ENCODE results near the gene SLC15A4.
"Not testable (repeated sequence)": the region's sequence is repeated elsewhere in the genome, so short reads cannot be mapped to it uniquely, and the experiment has no call there.

The SLC15A4 gene

DNA sequence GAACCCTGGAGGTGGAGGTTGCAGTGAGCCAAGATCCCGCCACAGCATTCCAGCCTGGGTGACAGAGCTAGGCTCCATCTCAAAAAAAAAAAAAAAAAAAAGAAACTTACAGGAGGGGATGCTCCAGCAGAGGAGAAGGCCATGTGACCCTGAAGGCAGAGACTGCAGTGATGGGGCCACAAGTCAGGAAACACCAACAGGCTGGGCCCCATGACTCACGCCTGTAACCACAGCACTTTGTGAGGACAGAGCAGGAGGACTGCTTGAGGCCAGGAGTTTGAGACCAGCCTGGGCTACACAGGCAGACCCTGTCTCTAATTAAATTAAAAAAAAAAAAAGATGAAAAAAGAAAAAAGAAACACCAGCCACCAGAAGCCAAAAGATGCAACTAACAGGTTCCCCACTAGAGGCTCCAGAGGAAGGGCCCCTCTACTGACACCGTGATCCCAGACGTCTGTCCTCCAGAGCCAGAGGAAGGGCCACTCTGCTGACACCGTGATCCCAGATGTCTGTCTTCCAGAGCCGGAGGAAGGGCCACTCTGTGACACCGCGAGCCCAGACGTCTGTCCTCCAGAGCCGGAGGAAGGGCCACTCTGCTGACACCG is 20.4 kb upstream of the SLC15A4 start:
- no peak for DNase-seq (ENCODE audit: low read depth)

DNA sequence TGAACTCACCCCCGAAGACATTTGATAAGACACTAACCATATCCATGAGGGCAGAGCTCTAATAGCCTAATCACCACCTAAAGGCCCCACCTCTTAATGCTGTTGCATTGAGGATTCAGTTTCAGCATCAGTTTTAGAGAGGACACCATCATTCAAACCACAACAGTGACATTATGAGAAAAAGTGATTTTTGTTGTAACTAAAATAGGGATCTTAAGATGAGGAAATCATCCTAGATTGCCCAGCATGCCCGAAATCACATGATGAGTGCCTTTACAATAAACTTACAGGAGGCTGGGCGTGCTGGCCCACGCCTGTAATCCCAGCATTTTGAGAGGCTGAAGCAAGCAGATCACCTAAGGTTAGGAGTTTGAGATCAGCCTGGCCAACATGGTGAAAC is 19.8 kb upstream of the SLC15A4 start:
- no peak for DNase-seq (ENCODE audit: low read depth)

DNA sequence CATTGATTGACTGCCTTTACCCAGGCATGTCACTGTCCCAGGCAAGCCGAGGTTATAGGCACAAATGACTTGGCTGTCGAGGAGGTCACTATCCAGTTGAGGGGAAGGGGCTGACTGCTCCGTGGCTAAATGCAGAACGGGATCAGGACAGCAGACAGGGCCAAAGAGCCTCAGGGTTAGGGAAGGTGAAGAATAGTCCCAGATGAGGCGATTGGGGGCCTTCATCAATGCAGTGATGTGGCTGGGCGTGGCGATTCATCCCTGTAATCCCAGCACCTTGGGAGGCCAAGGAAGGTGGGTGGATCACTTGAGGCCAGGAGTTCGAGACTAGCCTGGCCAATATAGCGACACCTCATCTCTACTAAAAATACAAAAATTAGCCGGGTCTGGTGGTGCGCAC is 18.8 kb upstream of the SLC15A4 start:
- DNase-seq (ENCODE audit: low read depth), result no peak

DNA sequence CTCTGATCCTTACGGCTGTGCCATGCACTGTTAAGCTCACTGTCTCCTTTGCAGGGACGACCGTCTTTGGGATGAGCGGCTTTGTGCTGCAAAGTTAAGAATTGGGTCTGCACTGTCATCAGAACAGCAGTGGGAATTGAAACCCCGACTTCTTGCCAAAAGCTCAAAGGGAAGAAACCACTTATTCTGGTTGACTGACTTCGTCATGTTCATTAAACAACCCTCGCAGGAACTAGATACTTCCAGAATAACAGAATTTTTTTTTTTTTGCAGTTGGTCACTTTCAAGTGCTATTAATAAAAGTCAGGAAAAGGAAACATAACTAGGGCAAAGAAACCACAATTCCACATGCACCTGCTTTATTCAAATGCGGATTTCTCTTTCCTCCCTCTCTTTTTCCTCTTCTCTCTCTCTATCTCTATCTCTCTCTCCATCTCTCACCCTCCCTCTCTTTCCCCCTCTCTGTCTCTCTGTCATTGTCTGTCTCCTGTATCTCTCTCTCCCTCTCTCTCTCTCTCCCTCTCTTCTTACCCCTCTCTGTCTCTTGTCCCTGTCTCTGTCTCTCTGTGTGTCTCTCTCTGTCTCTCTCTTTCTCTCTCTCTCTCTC is 17.2 kb upstream of the SLC15A4 start:
- DNase-seq (ENCODE audit: low read depth), result no peak

DNA sequence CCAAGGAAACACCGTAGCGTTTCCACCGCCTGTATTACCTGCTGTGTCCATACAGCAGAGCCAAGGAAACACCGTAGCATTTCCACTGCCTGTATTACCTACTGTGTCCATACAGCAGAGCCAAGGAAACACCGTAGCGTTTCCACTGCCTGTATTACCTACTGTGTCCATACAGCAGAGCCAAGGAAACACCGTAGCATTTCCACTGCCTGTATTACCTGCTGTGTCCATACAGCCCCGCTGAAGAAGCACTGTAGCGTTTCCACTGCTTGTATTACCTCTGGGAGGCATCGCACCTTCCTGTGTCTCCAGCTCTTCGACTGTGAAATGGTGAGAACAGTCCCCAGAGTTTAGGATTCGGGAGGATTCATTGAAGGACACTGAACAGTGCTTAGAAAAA is 16.1 kb upstream of the SLC15A4 start:
- DNase-seq (ENCODE audit: low read depth), result not testable (repeated sequence)

DNA sequence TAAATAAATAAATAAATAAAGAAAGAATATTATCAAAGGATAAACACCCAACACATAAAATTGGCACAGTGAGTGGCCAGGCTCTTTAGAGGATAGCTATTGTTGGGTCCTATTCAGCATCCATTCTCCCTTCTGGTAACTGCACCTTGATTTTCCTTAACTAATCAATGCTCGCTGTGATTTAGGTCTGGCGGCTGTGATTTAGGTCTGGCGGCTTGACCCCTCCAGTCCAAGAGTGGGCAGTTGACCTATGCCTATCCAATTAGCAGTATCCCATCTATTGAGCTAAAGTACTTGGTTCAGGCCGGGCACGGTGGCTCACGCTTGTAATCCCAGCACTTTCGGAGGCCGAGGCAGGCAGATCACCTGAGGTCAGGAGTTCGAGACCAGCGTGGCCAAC is 9.7 kb upstream of the SLC15A4 start:
- DNase-seq (ENCODE audit: low read depth), result no peak

DNA sequence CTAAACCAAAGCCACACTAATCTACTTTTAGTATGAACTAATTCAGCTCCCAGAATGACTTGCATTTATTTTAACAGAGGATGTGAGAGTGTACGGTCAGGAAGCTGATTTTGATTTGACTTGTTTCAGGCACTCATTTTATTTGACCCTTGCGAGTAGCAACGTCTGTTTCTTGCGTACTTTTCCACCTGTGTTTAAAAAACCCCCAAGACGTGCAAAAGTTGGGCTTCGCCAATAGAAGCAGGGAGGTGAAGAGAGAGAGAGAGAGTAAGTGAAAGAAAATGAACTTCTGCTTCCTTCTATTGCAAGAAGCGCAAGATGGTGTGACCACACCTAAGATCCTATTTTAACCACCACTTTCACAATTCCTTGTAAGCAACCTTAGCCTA is 6.7 kb upstream of the SLC15A4 start:
- DNase-seq (ENCODE audit: low read depth), result no peak

DNA sequence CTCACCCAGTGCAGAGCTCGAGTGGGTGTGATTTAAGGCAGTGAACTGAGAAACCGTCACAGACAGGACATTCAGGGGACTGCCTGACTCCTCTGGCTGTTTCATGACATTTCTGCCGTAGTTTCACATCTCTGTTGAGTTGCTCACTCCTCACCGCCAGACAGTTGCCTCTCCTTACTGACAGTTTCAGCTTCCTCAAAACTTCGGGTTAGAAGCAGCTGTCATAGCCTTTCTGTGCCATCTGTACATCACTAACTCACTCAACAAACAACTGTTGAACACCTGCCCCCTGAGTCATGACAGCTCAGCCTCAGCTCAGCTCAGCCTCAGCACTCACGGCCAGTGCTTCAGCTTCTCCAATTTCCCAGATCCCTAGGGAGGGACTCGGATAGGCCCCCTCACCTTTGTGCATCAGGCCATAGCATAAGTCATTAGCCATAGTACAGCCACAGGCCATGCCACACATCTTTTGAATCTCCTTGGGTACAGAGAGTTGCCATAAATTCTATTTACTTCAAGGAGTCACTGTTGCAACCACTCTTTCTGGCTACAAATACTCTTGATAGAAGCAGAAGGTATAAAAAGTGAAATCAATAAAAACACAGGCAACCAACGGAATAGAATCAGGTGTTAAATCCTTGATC is 6.2 kb upstream of the SLC15A4 start:
- DNase-seq (ENCODE audit: low read depth), result no peak

DNA sequence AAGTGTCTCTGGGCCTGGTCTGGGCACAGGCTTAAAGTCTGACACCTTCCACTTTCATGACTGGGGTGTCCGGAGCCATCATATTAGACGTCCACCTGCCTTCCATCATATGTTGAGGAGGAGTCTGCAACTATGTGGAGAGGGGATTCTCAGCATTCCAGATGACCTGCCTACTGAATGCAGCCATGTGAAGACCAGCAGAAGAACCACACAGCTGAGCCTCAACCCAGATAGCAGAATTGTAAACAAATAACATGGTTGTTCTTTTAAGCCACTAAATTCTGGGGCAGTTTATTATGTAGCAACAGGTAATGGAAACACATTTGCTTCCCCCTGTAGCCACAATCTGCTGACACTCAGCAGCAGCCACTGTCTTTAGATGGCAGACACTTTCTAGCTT is 4.0 kb upstream of the SLC15A4 start:
- no peak for DNase-seq (ENCODE audit: low read depth)

DNA sequence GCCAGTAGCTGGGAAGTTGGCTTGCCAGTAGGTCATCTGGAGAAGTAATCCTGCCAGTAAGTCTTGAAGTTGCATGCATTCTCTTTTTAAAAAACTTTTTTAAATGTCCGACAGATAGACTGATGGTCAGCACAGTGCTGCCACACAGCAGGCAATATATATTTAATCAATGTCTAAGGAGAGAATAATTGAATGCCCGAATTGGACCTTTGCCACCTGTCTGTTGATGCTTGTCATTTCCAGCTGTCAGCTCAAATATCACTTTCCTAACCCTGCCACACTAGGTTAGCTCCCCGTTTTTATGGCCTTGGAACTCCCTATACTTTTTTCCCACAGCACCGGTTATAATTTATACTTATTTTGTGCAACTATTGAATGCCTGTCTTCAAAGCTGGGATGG is 2.1 kb upstream of the SLC15A4 start:
- DNase-seq (ENCODE audit: low read depth), result no peak

DNA sequence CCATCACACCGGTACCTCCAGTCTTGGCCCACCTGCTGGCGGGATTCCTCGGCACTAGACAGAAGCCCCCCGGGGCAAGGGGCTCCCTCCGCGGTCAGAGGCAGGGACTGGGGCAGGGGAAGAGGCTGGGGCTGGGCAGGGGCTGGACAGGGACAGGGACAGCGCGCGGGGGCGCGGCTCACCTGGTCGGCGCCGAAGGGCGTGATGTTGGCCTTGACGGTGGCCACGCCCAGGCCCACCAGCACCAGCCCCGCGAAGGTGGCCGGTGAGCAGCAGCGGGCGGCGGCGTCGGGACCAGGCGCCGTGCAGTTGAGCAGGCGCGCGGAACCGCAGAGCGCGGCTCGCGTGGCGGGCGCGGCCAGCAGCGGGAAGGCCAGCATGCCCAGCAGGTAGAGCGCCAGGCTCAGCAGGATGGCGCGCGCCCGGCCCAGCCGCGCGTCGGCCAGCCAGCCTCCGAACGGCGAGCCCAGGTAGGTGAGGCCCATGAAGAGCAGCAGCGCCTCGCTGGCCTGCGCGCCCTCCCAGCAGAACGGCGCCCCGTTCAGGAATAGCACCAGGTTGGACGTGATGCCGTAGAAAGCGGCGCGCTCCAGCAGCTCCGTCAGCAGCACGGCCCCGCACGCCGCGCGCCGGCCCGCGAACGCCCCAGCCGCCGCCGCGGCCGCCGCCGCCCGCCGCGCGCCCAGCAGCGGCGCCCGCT is 392 bp downstream of the SLC15A4 start:
- DNase-seq (ENCODE audit: low read depth), result no peak

DNA sequence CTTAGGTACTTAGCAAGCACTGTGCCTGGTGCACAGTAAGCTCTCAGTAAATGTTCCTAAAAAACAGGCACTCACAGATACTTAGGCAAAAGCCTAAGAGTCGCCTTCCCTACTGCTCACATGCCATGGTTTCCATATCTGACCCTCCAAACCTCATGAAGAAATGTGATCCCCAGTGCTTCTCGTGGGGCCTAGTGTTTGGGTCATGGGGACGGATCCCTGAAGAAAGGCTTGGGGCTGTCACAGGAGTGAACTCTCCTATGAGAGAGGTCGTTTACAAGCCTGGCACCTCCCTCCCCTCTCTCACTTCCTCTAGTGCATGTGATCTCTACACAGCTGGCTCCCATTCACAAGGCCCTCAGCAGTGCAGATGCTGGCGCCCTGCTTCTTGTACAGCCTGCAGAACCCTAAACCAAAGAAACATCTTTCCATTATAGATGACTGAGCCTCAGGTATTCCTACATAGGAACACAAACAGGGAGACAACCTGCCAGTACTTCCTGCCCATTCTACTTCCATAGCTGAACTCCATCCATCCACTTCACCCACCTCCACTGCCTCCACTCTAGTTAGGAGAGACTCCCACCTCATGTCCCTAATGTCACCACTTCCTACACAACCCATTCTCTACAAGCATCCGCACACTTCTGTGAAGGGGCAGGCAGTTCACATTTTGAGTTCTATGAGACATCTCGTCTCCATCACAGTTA is 2.9 kb downstream of the SLC15A4 start:
- DNase-seq (ENCODE audit: low read depth), result no peak

DNA sequence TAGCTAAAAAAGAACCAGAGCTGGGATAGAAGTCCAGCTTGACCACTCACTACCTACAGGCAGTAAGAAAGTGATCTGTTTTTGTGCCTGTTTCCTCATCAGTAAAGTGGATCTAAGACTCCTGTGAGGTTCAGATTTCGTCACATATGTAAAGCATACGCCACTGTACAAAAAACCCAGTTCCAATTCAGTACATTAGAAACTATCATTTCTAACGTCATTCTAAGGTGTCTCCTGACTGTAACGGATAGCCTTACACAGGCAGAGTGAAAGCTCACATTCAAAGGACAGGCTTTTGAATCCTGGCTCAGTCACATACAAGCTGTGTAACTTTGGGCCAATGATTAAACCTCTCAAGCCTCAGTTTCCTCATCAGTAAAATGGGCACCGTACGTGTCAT is 3.5 kb downstream of the SLC15A4 start:
- DNase-seq (ENCODE audit: low read depth), result no peak

DNA sequence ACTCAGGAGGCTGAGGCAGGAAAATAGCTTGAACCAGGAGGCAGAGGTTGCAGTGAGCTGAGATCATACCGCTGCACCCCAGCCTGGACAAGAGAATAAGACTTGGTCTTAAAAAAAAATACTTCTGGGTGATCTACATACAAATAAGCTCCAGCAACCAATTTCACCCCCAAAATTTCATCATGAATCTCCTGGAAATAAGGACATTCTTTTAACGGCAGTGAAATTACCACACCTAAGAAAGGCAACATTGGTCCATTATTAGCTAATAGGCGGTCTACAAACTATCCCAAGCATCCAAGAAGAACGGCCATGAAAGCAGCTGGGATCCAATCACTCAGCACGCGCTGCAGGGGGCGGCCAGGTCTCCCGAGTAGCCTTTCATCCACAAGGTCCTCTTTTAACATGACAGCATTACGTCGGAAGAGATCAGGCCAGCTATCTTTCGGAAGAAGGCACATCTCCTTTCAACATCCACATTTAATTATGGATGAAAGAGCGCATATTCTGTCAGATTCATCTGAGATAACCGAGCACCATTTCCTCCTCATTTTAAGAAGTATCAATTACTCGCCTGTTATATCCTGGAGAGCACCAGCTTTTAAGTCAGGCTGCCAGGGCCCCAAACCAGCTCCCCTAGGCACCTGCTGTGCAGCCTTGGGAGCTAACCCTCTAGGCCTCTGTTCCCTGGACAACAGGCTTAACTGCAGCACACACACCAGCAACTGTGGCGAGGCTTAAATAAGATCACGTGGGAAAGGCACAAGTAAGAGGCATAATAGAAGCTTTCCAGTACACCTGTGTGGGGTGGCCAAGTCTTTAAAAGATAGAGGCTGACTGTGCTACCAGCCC is 4.2 kb downstream of the SLC15A4 start:
- DNase-seq (ENCODE audit: low read depth), result no peak

DNA sequence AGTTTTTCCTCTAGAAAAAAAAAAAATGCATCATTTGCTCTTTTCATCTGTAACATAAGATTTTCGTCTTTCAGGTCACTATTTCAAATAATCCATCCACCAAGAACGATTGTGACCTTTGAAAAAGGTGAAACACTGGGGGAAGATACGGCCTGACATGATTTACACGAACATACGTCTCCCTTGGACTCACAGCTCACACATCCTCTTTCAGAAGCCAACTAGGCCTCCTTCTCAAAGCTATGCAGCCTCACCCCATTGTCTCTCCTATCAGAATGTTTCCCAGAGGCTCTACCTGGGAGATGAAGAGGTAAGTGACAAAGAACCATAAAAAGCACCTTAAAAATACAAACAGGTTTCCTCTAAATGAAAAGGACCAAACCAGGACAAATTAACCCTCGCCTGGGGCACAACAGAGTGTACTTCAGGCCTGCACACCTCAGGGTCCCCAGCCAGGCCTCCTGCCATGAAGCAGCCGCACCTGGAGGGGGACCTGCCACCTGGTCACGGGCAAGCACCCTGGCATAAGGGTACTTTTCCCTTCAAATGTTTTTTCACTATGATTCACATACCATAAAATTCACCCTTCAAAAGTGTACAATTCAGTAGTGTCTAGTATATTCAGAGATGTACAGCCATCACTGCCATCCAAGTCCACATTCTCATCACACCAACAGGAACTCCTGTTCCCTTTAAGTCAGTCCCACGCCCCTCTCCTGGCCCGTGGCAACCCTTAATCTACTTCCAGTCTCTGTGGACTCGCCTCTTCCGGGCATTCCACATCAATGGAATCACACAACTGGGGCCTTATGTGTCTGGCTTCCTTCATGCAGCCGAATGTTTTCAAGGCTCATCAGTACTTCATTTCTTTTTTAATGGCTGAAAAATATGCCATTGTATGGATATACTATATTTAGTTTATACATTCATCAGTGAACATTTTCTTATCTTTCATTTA is 5.4 kb downstream of the SLC15A4 start:
- no peak for DNase-seq (ENCODE audit: low read depth)

DNA sequence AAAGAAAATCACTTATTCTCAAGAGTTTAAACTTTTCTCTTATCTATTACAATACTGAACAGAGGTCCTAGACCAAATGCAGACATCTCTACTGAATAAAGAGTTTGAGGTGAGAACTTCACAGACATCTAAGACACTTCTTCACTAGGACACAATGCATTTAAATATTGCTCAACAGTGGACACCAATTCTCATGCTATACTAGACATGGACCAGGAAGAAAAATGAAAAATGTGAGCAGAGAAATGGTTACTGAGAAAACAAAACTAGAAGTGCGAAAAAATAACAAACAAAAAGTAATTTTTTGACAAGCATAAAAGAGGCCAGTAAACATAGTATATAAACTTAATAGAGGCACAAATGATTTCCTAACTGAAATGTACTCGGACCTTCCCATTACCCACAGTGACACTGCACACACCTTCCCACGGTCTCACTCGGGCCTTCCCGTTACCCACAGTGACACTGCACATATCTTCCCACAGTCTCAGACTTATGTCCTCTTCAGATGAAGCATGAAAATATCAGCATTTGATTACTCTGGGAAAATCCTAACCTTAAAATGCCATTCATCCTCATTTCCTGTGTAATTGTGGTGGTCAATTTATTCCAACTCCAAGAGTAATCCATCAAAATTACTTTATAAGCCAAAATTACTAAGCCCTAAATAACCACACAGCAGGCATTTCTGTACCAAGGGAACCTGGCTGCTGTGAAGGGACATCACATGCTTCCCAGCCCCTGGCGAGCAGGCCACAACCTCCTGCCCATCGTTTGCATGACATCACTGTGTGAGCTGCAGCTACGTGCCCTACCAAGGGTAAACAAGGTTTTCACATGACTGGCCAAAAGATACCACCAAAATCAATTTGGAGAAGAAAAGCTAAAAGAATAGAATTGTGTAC is 6.4 kb downstream of the SLC15A4 start:
- no peak for DNase-seq (ENCODE audit: low read depth)

DNA sequence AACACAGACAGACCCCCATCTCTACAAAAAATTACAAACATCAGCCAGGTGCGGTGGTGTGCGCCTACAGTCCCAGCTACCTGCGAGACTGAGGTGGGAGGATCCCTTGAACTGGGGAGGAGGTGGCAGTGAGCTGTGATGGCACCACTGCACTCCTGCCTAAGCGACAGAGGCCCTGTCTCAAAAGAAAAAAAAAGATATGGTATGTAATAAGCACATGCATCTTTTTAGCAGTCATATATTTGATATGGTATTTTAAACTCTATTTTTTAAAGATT is 7.2 kb downstream of the SLC15A4 start:
- DNase-seq (ENCODE audit: low read depth), result no peak

DNA sequence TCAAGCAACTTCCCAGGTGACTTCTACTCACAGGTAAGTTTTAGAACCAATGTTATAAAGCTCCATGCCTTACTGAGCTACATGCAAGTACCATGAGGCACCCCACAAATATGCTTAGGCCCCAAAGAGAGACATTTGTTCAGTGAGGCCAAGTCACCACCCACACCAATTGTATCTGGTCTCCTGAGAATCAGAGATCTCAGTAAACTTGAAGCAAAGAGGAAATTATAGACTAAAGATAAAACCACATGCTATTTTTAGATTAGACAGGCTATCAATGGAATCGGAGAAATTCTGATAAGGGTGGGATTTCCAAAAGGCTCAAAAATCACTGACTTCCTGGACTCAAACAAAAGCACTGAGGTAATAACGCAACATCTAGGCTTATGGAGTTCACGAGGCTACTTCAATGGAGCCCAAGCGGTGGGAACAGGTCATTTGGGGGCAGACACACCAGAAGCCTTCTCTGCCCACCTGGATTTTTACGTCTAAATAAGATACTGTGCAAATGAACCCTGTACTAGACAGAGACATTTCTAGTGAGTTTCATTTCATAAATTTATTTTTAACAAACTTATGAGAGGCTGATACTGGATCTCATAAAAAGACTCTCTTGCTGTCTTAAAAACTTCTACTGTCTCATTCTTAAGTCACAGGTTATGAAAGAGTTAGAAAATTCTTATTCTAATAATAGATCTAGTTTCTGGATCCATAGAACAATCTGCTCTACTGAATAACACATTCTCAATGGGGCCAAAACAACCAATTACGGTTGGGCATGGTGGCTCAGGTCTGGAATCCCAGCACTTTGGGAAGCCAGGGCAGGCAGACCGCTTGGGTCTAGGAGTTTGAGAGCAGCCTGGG is 7.7 kb downstream of the SLC15A4 start:
- no peak for DNase-seq (ENCODE audit: low read depth)
